Endodermal cell (in vitro differentiated cells): ENCODE results near the gene THBD. TPM values are rescaled to one million over a fixed set of nuclear protein-coding genes. Genes with fewer than 3 reads are reported as not detected.

ENCODE experiments used
- DNase-seq: peaks from one replicate; pipeline ENCODE4 v3.0.0-alpha.2; 2017
- H3K27ac ChIP-seq: 2 replicates; pipeline ENCODE4 v1.5.1; 2013; ENCODE audit warnings: mild to moderate bottlenecking, low read depth, low read length, moderate library complexity
- H3K27me3 ChIP-seq: 2 replicates; pipeline ENCODE4 v1.6.1; 2013; ENCODE audit warnings: mild to moderate bottlenecking, low read length, moderate library complexity; ENCODE audit not compliant: insufficient read depth, control insufficient read depth, poor library complexity, severe bottlenecking
- H3K36me3 ChIP-seq: 2 replicates; pipeline ENCODE4 v1.7.0; 2013; ENCODE audit warnings: mild to moderate bottlenecking, low read length, moderate library complexity; ENCODE audit not compliant: control insufficient read depth, insufficient read depth
- H3K4me1 ChIP-seq: one replicate; pipeline ENCODE4 v1.7.0; 2013; ENCODE audit warnings: low read length; ENCODE audit not compliant: control insufficient read depth, insufficient read depth
- H3K4me3 ChIP-seq: 2 replicates; pipeline ENCODE4 v1.5.1; 2013; ENCODE audit warnings: mild to moderate bottlenecking, low read length, moderate library complexity
- H3K9ac ChIP-seq: 2 replicates; pipeline ENCODE4 v1.6.1; 2013; ENCODE audit warnings: mild to moderate bottlenecking, low read length, moderate library complexity; ENCODE audit not compliant: poor library complexity, severe bottlenecking; ENCODE audit errors: extremely low read depth
- H3K9me3 ChIP-seq: 2 replicates; pipeline ENCODE4 v1.6.1; 2013; ENCODE audit warnings: mild to moderate bottlenecking, low read length, moderate library complexity; ENCODE audit not compliant: control insufficient read depth
- H3K27ac Mint-ChIP-seq: 2 replicates; pipeline ENCODE4 v1.8.0; 2020; ENCODE audit warnings: mixed read lengths
- H3K27me3 Mint-ChIP-seq: 2 replicates; pipeline ENCODE4 v1.8.0; 2021; ENCODE audit warnings: mild to moderate bottlenecking, mixed read lengths; ENCODE audit not compliant: insufficient read depth
- H3K36me3 Mint-ChIP-seq: 2 replicates; pipeline ENCODE4 v1.8.0; 2020; ENCODE audit warnings: low read depth, mixed read lengths
- H3K4me1 Mint-ChIP-seq: 2 replicates; pipeline ENCODE4 v1.8.0; 2020; ENCODE audit warnings: mixed read lengths
- H3K4me3 Mint-ChIP-seq: 2 replicates; pipeline ENCODE4 v1.8.0; 2020; ENCODE audit warnings: mild to moderate bottlenecking, moderate library complexity, mixed read lengths
- H3K9me3 Mint-ChIP-seq: 2 replicates; pipeline ENCODE4 v1.8.0; 2020; ENCODE audit warnings: mild to moderate bottlenecking, mixed read lengths
- WGBS, 2 experiments: methylation state at CpG; one replicate each; pipeline versions ENCODE4 v1.1.5 to v1.1.7; 2013; ENCODE audit warnings: missing lambda C conversion rate in 2 of 2, mixed read lengths in 1 of 2; ENCODE audit not compliant: insufficient coverage in 1 of 2, insufficient read length in 1 of 2; 5-methylcytosine and 5-hydroxymethylcytosine counted together
- total RNA-seq, 2 donors: library from RNA; stranded (reverse); fragmentation: NEBNext Ultra II Directional in 1 of 2; extraction: Animal tissue kit (Norgen Biotek cat#: 25700) in 1 of 2; gene quantifications; 2 replicates in 1 of 2; 3 replicates in 1 of 2; pipeline ENCODE4 v1.2.1, GENCODE V29; 2021
- TF ChIP-seq, protein P1 (sequence below): fragments of 200-600 bp; sonication (generic); conservative IDR thresholded peaks from 2 replicates; pipeline ENCODE4 v1.5.0; 2021; ENCODE audit warnings: antibody characterized with exemption, mild to moderate bottlenecking

The THBD gene
- total RNA-seq, 2 donors from 2014 or later: 1.2 to 2.0 TPM

DNA sequence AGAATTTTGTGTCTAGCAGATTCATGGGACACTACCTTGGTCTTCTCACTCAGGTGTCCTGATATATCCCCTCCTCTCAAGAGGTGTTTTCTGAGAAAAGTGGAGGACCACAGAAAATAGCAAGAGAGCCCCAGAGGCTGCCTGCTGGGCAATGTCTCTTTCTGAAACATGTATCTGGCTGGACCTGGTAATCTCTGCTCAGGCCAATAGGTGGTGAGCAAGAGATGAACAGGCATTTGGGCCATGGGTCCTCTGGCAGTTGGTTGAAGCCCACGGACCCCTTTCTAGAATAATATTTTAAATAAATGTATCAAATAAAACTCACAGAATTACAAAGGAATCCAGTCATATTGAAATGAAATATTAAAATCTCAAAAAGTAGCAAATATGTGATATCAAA lies 8.8 kb upstream of the THBD start:
- H3K4me3 ChIP-seq: no peak overlapping the region
- Mint-ChIP-seq H3K27ac (no peak overlapping the region), H3K4me3 (no peak overlapping the region), H3K4me1 (peaks cover 26% of the 10 kb centered on the region), H3K36me3 (no peaks in the 10 kb centered on the region), H3K9me3 (peaks cover 9% of the 10 kb centered on the region), H3K27me3 (peaks cover 3% of the 10 kb centered on the region)
- no peaks in the 10 kb centered on the region for H3K36me3 ChIP-seq
- H3K27me3 ChIP-seq: no peaks in the 10 kb centered on the region
- no CpG with 5 or more reads among the region's 1 CpG for WGBS, 2 experiments
- H3K9ac ChIP-seq: no peak overlapping the region
- TF ChIP-seq, protein P1, sequence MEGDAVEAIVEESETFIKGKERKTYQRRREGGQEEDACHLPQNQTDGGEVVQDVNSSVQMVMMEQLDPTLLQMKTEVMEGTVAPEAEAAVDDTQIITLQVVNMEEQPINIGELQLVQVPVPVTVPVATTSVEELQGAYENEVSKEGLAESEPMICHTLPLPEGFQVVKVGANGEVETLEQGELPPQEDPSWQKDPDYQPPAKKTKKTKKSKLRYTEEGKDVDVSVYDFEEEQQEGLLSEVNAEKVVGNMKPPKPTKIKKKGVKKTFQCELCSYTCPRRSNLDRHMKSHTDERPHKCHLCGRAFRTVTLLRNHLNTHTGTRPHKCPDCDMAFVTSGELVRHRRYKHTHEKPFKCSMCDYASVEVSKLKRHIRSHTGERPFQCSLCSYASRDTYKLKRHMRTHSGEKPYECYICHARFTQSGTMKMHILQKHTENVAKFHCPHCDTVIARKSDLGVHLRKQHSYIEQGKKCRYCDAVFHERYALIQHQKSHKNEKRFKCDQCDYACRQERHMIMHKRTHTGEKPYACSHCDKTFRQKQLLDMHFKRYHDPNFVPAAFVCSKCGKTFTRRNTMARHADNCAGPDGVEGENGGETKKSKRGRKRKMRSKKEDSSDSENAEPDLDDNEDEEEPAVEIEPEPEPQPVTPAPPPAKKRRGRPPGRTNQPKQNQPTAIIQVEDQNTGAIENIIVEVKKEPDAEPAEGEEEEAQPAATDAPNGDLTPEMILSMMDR: peak; percentile 64
- H3K4me1 ChIP-seq: peaks cover 2% of the 10 kb centered on the region
- H3K9me3 ChIP-seq: no peaks in the 10 kb centered on the region
- DNase-seq: no peak
- H3K27ac ChIP-seq: no peak overlapping the region

GRCh38 chr20:23052904-23053303 lies 3.4 kb upstream of the THBD start:
- H3K27me3 ChIP-seq: peaks cover 25% of the 10 kb centered on the region
- WGBS, 2 experiments: 82 to 92% methylated on average over 5 of the region's 5 CpGs
- TF ChIP-seq, protein P1: no peak
- DNase-seq: no peak
- peaks cover 25% of the 10 kb centered on the region for H3K4me1 Mint-ChIP-seq
- no peak overlapping the region for H3K4me3 ChIP-seq
- peaks cover 2% of the 10 kb centered on the region for H3K4me1 ChIP-seq
- H3K9me3 ChIP-seq: no peaks in the 10 kb centered on the region
- peaks cover 42% of the 10 kb centered on the region for H3K27me3 Mint-ChIP-seq
- H3K36me3 Mint-ChIP-seq: no peaks in the 10 kb centered on the region
- H3K27ac ChIP-seq: no peak overlapping the region
- no peak overlapping the region for H3K27ac Mint-ChIP-seq
- no peak overlapping the region for H3K4me3 Mint-ChIP-seq
- H3K36me3 ChIP-seq: no peaks in the 10 kb centered on the region
- peaks cover 9% of the 10 kb centered on the region for H3K9me3 Mint-ChIP-seq
- H3K9ac ChIP-seq: no peak overlapping the region

DNA sequence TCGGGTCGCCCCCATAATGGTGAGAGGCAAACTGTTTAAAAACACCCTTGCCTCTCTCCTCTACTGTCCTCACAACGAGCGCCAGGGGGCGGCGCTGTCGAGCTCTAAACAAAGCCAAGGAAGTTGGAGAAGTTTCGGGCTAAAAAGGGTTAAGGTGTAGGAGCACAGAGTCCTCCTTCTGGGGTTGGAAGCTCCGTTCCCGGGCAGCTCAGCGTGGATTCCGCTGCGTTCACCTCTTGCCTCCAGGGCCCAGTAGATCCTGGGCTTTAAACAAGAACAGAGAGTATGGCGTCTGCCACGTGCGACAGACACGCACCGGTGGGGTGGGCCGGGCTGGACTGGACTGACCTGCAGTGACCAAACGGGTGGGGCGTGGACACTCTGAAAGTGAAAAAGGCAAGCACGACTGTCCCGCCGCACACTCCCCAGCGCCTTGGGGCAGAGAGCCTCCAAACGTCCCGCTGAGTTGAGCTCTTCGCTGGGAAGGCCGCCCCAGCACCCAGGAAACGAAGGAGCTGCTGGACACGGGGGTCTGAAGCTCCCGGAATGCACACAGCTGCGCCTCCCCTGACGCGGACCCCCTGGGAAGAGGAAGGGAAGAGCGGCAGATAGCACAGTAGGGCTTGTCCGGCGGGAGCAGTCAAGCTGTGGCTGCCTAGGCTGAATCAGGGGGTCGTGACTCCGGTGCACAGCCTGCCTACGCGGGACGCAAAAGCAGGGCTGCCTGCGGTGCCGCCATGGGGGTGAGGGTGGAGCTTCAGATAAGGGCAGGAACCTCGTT lies 1.6 kb upstream of the THBD start:
- Histone ChIP-seq H3K9me3 (no peaks in the 10 kb centered on the region), H3K4me3 (peak overlapping the region; percentile 84), H3K27me3 (peaks cover 44% of the 10 kb centered on the region), H3K9ac (no peak overlapping the region), H3K36me3 (no peaks in the 10 kb centered on the region), H3K27ac (no peak overlapping the region), H3K4me1 (peaks cover 2% of the 10 kb centered on the region)
- 2 to 3% methylated on average over 22 to 46 of the region's 46 CpGs for WGBS, 2 experiments
- peak overlapping the region; percentile 77 for H3K4me3 Mint-ChIP-seq
- peak; percentile 98 for DNase-seq
- H3K4me1 Mint-ChIP-seq: peaks cover 28% of the 10 kb centered on the region
- H3K27me3 Mint-ChIP-seq: peaks cover 60% of the 10 kb centered on the region
- no peaks in the 10 kb centered on the region for H3K9me3 Mint-ChIP-seq
- H3K36me3 Mint-ChIP-seq: no peaks in the 10 kb centered on the region
- TF ChIP-seq, protein P1: peak; percentile 94
- peak overlapping the region; percentile 94 for H3K27ac Mint-ChIP-seq
